HG02642 (cell line): ENCODE results near the gene ADGRV1.
"Not testable (repeated sequence)": the region's sequence is repeated elsewhere in the genome, so short reads cannot be mapped to it uniquely, and the experiment has no call there.

ENCODE experiments used
- ATAC-seq: cut with Tn5 transposase; IDR thresholded peaks from one replicate; pipeline ENCODE4 v1.9.1; 2021; ENCODE audit warnings: mild to moderate bottlenecking; ENCODE audit not compliant: unreplicated experiment, poor library complexity

Gene ADGRV1

DNA sequence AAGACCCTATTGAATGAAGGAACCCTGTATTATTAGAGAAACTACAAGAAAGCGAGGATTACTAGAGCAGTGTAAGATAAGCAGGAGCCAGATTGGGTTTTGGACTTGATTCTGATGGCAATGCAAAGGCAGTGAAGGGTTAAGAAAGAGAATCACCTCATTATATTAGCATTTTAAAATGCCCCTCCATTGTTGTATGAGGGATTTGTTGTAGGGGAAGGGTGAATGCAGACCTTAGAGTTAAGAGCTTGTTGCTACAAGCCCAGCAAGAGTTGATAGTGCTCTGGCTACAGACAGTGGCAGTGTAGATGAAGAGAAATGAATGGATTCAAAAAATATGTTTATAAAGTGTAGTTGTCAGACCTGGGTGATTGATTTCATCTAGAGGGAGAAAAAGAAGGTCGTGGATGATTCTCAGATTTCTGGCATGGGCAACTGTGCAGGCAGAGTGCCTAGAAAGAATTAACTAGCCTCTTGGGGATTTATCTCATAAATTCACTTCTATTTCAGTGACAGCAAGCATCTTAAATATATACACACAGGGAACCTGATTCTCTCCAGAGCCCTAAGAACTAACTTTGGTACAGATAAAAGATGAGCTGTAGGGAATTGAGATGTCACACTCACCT, 479.7 kb downstream of the ADGRV1 start:
- ATAC-seq: no peak

- not testable (repeated sequence) for ATAC-seq
Observed at GRCh38 chr5:91041132-91041531, 482.5 kb downstream of the ADGRV1 start.

DNA sequence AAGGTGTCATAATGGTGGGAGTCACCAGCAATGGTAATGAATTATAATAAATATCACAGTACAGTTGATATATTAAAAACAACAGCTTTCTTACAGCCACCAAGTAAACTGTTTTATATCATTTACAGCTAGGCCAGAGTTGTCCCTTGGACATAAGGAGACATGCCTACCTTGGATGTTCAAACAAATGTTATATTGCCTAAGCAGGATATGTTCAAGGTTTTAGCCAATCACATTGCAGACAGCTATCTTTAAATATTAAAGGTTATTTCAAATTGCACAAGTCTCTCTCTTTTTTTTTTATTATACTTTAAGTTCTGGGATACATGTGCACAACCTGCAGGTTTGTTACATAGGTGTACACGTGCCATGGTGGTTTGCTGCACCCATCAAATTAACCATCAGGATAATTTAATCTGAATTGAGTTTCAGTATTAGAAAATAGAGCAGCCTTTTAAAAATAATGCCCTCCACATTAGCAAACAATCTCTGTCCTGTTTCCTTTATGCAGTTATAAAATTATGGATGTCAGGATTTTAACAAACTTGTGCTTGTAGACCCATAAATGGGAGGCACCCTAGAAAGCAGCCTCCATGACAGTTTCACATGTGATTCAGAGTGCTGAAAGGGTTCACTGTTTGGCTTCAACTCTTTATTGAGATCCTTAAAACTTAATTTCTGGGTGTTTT, 483.8 kb downstream of the ADGRV1 start:
- no peak for ATAC-seq

GRCh38 chr5:91042936-91043255, 484.3 kb downstream of the ADGRV1 start:
- no peak for ATAC-seq

GRCh38 chr5:91048073-91048472, 489.5 kb downstream of the ADGRV1 start:
- no peak for ATAC-seq

DNA sequence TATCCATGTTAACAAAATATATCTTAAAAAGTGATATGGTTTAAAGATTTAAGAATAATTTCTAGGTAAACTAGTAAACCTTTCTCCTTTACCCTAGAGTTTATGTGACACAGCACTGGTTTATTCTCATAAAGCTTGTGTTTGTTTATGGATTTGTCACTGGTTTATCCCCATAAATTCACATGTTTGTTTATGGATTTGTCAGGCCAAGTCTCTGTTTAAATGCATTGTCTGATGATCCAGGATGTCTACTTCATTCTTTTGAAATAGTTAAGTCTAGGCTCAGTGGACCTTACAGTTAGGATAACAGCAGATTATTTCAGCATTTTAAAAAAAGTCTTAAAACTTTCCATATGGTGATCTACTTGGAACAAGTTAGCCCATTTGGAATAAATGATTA, 490.5 kb downstream of the ADGRV1 start:
- no peak for ATAC-seq

- ATAC-seq: no peak
Observed at GRCh38 chr5:91049800-91050199, 491.2 kb downstream of the ADGRV1 start.

- not testable (repeated sequence) for ATAC-seq
Observed at GRCh38 chr5:91052411-91052810, 493.8 kb downstream of the ADGRV1 start.

DNA sequence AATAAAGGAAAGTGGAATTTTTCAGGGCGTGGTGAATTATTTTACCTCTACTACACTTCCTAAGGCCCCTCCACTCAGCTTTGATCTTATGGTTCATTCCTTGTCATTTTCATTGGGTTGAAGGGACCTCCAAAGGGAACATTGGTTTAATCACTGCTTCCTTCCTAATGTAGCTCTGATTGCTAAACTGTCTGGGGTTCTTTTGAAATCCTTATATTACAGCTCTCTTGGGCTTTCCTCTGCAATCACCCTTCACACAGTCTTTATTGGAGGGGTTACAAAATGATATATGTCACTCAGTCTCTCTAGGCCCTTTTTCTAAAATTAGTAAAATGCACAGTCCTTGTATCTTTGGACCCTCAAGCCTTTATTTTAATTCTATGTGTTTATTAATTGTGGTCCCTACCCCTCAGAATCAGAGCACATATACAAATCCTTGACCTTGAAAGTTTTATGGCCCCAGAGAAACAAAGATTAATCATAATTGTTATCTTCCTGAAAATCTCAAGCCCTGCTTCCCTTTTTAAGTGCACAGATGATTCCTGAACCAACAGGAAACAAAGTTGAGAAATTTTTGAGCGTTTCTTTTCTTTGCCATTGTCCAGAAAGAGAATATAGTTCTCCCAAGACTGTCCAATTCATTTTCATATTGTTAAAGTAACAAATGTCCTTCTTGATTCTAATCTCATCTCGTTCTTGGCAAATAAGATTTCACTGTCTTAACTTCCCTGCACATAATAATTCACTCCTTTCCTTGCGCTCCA, 494.6 kb downstream of the ADGRV1 start:
- no peak for ATAC-seq

- ATAC-seq: no peak
Observed at GRCh38 chr5:91053741-91054025, 495.1 kb downstream of the ADGRV1 start.

GRCh38 chr5:91058155-91058554, 499.6 kb downstream of the ADGRV1 start:
- ATAC-seq: no peak

DNA sequence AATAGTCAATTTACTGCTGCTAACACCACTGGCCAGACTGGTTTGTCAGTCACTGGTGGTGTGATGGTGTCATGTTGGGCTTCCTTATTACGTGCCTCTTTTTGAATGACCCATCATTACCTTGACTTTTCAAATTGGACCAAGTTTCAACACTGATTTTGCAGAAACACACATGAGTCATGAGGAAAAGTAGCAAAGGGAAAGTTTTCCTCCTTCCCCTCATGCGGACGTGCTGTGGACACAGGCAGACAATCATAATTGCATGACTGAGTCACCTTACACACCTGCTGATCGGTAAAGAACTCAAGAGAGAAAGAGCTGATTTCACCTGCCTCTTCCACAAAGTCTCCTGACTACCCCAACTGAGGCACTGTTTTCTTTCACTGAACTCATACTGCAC, 500.0 kb downstream of the ADGRV1 start:
- no peak for ATAC-seq

GRCh38 chr5:91059409-91059808, 500.8 kb downstream of the ADGRV1 start:
- ATAC-seq: peak; percentile 91

DNA sequence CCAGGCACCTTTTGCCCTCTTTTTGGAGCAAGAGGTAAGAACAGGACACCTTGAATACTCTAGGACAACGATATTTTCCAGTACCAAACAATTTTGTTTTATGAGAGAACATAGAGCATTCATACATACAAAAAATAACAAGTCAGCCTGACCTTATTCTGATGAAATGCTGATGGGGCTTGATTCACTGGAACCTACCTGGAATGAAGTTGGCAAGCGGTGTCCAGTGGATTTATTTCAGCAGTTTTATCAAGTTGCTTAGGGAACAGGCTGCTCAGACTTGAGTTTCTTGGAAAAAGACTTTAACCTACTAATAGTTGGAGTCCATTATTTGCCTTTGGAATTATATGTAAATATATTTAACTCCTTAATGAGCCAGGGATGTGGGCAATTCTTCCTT, 502.5 kb downstream of the ADGRV1 start:
- no peak for ATAC-seq

- ATAC-seq: peak; percentile 36
Observed at GRCh38 chr5:91061946-91062562, 503.5 kb downstream of the ADGRV1 start.

DNA sequence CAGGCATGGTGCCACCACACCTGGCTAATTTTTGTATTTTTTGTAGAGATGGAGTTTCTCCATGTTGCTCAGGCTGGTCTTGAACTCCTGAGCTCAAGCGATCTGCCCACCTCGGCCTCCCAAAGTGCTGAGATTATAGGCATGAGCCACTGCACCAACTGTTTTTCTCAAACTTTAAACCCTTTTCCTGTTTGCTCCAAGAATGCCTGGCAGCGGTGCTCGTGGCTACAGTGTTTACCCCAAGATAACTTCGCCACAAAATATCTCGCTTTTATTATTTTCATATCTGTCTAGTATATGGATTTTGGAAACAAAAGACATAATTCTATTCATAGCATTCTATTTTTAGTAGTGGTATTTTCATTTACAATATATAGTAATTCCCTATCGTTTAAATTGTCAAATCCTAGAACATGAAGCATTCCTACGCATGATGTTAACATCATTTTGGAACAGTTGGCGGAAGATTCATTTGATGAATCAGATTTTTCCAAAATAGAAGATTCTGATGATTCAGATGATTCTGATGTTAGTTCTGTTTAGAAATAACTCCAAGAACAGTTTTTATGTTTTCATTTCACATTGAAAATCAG, 504.6 kb downstream of the ADGRV1 start:
- ATAC-seq: not testable (repeated sequence)

- ATAC-seq: no peak
Observed at GRCh38 chr5:91065496-91065895, 506.9 kb downstream of the ADGRV1 start.

DNA sequence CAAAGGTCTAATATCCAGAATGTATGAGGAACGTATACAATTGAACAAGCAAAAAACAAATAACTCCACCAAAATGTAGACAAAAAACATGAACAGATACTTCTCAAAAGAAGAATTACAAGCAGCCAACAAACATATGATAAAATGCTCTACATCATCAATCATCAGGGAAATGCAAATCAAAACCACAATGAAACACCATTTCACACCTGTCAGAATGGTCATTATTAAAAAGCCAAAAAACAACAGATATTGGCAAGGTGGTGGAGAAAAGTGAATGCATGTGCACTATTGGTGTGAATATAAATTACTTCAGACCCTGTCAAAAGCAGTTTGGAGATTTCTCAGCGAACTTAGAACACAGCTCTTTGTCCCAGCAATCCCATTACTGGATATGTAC, 510.8 kb downstream of the ADGRV1 start:
- ATAC-seq: no peak

DNA sequence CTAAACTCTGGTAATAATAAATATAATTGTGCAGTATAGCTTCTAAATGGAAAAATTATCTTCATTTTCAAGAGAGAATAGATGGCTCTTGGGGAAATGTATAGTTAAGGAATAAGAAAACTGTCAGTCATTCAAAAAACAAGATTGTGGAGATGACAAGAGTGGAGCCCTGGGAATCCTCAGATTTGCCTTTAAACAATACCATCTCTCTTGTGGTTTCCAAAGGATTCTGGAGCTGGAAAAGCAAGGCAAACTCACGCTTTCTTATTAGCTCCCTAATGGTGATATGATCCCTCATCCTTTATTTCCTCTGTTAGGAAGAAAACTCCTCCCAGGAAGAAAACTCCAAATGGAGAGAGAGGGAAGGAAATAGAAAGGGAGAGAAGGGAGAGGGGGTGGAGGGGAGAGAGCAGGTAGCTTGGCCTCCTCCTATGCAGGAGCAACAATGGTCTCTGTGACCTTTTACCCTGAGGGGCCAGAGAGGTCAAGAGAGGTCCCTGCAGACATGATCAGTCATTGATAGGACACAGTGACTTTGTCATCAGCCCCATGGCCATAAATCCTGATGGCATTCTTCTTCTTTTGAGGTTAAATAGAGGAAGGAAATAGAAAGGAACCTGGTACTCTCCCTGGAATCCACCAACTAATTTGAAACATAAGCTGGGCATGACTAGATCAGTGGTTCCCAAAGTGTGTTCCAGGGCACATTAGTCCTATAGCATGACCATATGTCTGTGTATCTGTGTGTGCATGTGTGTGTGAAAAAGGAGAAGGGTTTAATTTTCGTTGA, 512.4 kb downstream of the ADGRV1 start:
- ATAC-seq: no peak

- ATAC-seq: no peak
Observed at GRCh38 chr5:91072881-91073280, 514.3 kb downstream of the ADGRV1 start.
